ENCODE measurements around the gene CCNI2.

CCNI2 gene

GRCh38 chr5:132766020-132766805 lies 19.0 kb downstream of the CCNI2 start:
- no peak for DNase-seq

DNA sequence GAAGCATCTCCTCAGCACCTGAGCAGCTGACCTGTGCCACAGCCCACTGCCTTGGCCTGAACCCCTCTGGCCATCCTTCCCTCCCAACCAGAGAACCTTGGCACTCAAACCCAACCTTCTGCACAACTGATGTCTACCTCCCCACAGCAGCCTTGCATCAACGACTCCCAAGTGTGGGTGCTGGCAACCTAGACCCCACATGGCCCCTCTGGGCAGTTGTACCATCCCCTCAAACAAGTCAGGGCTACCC lies 19.5 kb downstream of the CCNI2 start:
- DNase-seq = no peak

GRCh38 chr5:132767150-132767549 lies 19.9 kb downstream of the CCNI2 start:
- no peak for DNase-seq

- DNase-seq = no peak
Observed at GRCh38 chr5:132768485-132768868, 21.3 kb downstream of the CCNI2 start.

DNA sequence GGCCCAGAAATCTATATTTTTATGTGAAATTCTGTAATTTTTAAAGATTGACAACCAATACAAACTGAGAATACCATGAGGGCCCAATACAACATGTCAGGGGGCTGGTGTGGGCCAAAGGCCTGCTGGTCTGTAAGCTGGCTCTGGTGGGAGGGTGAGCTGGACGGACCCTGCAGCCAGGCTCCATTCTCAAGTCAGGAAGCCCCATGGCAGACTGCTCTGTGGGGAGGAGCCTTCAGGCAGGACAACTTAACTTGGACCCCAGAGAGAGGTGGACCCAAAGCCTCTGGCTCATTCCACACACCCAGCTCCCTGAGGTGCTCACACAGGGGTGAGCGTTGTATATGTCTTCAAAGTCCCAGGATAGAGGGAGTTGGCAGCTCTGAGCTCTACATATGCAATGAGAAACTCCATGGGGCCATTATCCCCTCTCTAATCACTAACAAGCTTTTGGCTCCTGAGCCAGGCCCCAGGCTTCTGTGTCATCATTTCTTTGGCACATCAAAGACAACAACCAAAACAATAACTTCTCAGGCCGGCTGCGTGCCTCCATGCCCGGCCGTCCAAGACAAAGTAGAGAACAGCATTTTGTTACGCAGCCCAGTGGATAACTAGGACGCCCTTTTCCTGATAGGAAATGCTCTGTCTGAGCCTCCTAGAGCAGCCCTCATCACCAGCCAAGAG lies 23.4 kb downstream of the CCNI2 start:
- no peak for DNase-seq

GRCh38 chr5:132771503-132771998 lies 24.3 kb downstream of the CCNI2 start:
- no peak for DNase-seq

DNA sequence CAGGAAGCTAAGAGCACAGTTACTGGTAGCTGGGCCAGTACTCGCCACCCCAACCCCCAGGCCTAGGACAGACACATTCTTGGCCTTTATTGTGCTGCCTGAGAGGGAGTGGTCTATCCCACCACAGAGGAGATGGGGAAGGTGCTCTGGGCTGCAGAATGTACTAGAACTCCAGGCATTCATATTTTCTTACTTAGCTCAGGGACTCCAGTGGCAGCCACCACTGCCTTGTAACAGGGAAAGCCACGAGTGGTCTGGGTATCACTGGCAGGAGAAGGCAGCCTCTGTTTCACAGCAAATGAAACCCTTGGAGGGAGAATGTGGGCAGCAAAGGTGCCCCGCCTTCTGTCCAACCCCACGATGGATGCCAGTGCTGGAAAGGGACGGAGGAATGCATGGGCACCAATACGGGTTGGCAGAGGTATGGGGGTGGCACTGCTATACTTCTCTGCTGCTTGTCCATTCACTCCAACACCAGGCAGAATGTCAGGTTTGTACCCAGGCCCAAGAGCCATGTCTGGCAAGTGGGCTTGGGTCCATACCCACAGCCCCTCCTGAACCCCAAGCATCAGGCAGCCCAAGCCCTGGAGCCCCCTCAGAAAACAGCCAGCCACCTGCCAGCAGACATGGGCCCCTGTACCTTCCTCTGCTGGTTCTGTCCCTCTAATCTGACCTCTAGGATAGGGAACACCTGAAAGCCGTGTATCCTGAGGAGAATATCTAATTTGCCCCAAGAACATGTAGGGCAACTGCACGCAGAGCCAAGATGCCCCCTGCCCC lies 25.3 kb downstream of the CCNI2 start:
- no peak for DNase-seq

- no peak for DNase-seq
Observed at GRCh38 chr5:132773114-132773513, 25.9 kb downstream of the CCNI2 start.

DNA sequence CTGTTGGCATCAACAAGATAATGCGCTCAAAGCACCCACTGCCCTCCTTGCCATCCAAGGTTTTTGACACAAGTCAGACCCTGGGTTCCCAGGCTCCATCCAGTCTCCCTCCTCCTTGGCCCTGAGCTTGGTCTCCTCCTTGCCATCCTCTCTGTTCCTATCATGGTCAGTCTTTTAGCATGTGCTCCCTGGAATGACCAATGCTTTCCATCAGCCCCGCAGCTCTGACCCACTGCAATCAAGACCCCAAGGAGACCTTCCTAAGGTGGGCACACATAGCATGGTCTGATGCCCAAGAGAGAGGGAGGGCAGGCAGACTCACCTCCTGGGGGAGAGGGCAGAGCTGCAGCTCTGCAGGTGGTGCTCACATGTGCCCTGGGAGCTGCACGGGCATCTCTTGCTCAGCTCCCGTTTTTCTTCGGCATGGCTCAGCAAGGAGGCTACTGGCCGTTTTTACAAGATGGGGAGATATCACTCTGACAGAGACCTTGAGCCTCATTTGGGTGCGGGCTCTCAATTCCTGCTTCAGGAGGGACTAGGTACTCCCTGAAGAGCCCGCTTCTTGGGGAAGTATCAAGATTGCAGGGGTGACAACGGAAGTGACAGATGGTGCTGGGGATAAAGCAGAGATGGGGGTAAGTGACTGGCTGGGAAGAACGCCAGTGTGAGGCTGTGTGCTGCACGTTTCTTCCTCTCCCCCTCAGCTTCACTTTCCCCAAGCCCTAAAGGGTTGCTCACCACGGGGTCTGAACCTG lies 26.6 kb downstream of the CCNI2 start:
- no peak for DNase-seq

- no peak for DNase-seq
Observed at GRCh38 chr5:132774406-132774805, 27.2 kb downstream of the CCNI2 start.

DNA sequence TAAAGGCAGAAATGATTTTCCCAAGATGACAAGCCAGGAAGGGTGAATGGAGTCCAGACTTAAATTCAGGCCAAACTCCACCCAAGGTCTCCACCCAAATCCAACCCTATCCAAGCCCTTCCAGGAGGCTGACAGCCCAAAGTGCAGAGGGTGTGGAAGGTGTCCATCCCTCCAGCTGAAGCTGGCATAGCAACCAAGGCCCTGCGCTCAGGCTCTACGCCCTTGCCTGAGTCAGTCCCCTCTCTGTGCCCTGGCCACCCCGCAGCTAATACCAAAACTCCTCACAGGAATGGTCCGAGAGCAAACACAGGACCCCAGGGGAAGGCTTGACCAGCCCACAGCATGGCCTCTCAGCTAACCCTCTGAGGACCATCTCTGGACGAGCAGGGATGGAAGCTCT lies 27.7 kb downstream of the CCNI2 start:
- no peak for DNase-seq

GRCh38 chr5:132775476-132775961 lies 28.3 kb downstream of the CCNI2 start:
- DNase-seq = no peak

- peak; percentile 13 for DNase-seq
Observed at GRCh38 chr5:132776131-132776937, 29.1 kb downstream of the CCNI2 start.

- no peak for DNase-seq
Observed at GRCh38 chr5:132776938-132777208, 29.6 kb downstream of the CCNI2 start.

DNA sequence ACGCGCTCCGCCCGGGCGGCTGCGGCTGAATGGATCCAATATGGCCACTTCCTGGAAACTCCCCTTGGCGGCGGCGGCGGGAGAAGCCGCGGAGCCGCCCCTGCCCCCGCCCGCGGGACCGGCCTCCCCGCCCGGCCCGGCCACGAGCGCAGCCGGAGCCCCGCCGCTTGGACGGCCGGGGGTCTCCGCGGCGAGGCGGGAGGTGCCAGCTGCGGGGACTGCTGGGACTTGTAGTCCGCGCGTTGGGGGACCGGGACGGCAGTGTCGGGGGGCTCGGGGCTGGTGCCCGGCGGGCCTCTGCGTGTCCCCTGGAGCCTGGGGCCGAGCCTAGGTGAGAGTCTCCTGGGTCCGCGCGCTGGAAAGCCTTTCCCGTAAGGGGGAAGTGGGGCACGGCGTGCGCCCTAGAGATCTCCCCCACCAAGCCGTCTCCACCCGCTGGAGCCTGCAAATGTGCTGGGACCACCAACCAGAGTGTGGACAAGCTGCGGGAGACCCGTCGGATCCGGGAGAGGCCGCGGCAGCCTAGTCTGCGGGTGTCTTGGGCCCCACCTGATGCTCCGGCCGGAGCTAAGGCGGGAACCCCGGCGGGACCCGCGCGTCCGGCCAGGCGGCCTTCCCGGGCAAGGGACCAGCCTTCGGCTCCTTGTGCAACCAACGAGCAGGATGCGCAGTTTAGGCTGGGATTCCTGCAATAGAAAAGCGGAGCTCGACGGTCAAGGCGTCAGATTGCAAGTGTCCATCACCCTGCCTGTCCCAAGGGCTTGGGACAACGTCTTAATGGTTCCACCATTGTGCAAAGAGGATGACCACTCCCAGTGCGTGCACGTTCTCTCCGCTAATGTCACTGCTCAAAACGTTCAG lies 30.2 kb downstream of the CCNI2 start, which contains the start of gene SEPTIN8:
Gene SEPTIN8 (minus strand): TSS at position 31 of the 861 bp plus-strand sequence. CDS start 102 bp downstream, outside the sequence.
- DNase-seq = peak; percentile 46

DNA sequence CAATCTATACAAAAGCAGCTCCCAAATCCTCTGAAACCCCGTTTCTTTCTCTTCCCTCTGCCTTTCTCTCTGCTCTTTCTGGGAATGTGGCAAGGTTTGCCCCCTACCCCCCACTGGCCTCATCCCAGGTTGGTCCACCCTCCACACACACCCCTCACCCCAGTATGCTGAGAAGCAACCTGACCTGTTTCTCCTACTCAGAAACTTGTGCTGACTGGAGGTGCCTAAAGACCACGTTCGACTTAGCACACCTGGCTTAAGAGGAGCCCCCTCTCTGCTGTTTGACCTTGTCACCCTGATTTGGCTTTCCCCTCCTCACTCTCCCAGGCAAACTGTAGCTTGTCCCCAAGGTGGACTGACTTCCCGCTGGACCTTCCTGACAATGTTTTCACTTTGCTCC lies 30.9 kb downstream of the CCNI2 start:
- DNase-seq = no peak

DNA sequence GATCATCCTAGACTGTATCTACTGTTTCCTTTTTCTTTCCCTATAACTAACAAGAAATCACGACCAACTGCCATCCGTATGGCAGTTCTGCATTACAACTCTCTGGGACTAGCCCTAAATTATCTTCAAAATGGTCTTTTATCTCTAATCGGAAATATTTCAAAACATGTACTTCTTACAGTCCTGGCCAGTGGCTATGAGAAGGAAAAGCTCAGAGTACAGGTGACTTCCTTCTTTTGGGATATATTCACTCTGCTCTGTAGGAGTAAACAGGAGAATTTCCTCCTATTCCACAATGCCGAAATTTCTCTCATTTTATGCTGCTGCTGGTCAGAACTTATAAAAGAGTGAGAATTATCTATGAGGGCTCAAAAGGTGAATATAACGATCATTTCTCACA lies 31.6 kb downstream of the CCNI2 start:
- no peak for DNase-seq

- no peak for DNase-seq
Observed at GRCh38 chr5:132779961-132780360, 32.7 kb downstream of the CCNI2 start.

- DNase-seq = no peak
Observed at GRCh38 chr5:132780577-132780976, 33.4 kb downstream of the CCNI2 start.

- no peak for DNase-seq
Observed at GRCh38 chr5:132781029-132781428, 33.8 kb downstream of the CCNI2 start.

DNA sequence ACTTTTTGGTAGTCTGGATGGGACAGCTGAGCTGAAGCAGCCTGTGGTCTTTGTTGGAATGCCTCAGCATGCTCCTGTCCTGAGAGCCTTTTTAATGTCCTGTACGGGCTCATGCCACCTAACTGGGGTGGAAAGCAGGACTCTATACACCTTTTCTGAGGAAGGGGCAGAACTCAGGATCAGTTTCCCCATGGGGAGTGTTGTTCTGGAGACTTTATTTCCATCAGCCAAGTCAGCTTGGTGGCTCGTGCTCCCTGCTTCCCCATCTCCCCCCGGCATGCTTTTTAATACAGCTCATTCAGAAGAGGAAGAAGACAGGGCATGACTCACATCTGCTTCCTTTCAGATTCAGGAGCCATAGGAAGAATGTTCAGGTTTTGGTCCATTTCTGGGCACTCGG lies 34.9 kb downstream of the CCNI2 start:
- no peak for DNase-seq

Measured in CD4-positive, alpha-beta T cell treated with Interleukin-17A for 4 hours (primary cell).